Stimulated activated naive CD8-positive, alpha-beta T cell treated with anti-CD3 and anti-CD28 coated beads, Interleukin-15, Interleukin-2, amounts not matched to agents 100 U/mL and 50 U/mL, for 24 hours (primary cell): ENCODE data around the gene PRKCE.
"Not testable (repeated sequence)": the region's sequence is repeated elsewhere in the genome, so short reads cannot be mapped to it uniquely, and the experiment has no call there.

Experiments
- ATAC-seq: fragments of 150-1000 bp; cut with Tn5 transposase; one replicate; pipeline ENCODE4 v1.10.0; 2021
- DNase-seq: peaks from one replicate; pipeline ENCODE4 v3.0.0; 2021

PRKCE gene

GRCh38 chr2:45669032-45669486 lies 17.6 kb downstream of the PRKCE start:
- DNase-seq (no peak), ATAC-seq (no peak)

DNA sequence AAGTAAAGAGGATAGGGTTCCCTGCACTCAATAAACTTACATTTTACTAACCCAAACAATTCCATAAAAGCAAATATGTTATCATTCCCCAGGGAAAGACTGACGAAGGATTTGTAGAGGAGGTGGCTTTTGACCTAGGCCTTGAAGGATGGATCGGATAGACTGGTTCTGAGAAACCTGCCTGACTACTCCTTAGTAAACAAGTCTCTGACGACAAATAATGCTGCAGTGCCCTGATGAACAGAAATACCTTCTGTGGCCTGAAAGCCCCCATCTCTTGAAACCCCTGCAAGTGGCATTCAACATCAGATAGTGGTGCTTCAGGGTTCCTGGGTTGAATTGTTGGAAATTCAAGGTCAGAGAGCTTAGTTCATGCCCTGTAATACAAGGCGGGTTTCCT lies 19.2 kb downstream of the PRKCE start:
- ATAC-seq (no peak), DNase-seq (no peak)

DNA sequence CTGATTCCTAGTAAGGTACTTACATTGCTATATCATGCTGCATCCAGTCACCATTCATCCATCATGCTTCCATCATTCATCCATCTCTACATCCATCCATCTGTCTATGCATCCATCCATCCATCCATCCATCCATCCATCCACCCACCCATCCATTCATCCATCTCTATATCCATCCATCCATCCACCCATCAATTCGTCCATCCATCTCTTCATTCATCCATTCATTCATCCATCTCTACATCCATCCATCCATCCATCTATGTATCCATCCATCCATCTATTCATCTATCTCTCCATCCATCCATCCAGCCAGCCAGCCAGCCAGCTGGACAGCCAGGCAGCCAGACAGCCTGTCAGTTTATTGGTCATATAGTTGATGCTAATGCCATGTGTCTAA lies 20.7 kb downstream of the PRKCE start:
- no peak for DNase-seq
- ATAC-seq = no peak

DNA sequence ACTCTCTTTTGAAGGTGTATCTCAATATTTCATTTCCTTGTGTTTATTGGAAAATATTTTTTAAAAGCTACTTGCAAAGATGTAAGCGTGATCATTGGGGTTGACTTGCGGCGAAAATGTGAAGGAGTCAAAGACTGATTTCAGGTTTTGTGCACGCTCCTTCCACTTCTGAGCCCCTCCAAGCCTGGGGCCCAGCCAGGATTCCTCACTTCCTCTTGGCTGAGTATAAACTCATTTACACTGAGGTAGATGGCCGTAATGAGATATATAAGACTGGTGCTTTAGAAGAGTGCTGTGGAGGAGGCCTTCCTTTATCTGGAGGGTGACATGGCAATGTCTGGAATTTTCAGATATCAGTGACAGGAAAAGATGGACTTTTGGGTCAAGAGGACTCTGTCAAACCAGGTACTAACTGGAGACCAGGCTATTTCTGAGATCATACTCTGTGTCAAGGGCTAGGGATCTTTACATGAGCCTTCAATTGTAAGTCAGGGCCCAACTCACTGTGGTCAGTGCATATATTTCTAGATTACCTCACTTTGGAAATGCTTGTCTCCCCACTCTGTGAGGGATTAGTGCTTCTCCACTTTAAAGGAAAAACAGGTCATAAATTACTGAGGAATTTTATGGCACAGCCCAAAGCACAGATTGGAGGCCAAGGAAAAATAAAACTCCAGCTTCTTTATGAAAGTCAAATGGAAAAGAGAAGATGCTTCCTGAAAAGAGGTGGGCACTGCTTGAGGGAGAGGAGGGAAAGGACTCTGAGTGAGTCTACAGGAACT lies 22.8 kb downstream of the PRKCE start:
- ATAC-seq = no peak
- no peak for DNase-seq

DNA sequence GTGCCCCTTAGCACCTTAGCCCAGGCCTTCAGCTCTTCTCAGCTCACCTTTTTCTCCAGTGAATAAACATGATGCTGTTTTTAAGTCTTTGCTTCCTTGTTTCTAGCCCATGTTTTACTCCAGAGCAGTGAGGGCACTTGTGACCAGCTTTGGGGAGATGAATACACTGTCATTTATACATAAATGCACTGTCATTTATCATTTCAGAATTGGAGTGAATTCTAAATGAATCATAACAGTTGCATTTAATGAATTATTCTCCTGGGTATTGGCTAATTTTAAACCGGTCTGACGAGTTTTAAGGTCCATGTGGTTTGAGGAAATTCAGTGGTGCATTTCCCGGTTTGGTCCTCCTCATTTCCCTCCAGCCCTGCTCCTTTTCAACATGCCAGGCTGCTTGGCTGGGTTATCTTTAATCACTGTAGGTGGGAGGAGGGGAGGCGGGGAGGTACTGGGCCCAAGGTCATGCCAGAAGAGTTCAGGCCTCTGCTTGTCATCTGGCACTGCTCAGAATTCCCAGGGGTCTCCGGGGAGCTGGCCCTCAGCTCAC lies 23.9 kb downstream of the PRKCE start:
- ATAC-seq (no peak), DNase-seq (no peak)

DNA sequence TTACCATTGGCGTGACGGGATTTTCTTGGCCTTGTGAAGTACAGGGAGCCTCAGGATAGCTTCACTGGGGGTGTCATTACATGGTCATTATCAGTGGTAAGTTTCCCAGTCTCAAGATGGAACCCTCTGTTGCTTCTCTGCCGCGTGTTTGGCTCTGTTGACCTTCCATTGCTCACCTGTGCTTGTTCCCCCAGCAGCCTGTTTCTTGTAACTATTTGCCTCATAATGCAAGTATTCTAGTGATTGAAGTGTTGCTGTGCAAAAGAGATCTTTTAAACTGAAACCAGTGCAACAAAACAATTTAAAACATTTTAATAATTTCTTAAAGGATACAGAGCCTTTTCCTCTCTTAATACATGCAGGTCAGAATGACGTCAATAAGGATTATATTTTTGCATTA lies 24.6 kb downstream of the PRKCE start:
- ATAC-seq (no peak), DNase-seq (no peak)

DNA sequence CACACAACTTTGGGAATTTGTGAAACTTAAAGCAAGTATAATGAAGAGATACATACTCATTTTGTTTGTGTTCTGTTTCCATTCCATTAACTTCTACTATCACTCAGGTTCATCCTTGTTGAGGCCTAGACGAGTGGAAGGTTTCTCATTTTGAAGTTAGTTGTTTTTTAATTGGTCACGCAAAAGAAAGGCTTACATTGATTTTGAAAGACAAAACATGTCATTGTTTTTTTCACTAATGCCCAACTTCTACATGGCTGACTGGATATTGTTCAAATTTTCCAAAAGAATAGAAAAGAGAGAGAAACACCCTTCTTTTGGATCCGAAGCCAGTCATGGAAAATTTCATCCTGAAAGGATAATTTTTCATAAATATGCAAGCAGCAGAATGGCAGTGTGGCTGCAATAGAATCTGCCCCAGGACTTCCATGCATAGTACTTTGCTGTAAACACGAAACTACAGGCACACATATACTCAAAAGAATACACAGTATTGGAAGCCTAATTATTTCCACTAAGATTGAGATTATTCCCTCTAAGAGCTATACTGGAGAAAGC lies 27.4 kb downstream of the PRKCE start:
- no peak for DNase-seq
- ATAC-seq = no peak

GRCh38 chr2:45680351-45680967 lies 29.0 kb downstream of the PRKCE start:
- no peak for ATAC-seq

GRCh38 chr2:45681675-45682074 lies 30.2 kb downstream of the PRKCE start:
- ATAC-seq (no peak), DNase-seq (no peak)

More at GRCh38 chr2:45680351-45680967, 29.0 kb downstream of the PRKCE start:
- DNase-seq = no peak

GRCh38 chr2:45683292-45683691 lies 31.8 kb downstream of the PRKCE start:
- DNase-seq (no peak), ATAC-seq (no peak)

- DNase-seq (no peak), ATAC-seq (no peak)
These were observed 33.3 kb downstream of the PRKCE start for GRCh38 chr2:45684756-45685155.

DNA sequence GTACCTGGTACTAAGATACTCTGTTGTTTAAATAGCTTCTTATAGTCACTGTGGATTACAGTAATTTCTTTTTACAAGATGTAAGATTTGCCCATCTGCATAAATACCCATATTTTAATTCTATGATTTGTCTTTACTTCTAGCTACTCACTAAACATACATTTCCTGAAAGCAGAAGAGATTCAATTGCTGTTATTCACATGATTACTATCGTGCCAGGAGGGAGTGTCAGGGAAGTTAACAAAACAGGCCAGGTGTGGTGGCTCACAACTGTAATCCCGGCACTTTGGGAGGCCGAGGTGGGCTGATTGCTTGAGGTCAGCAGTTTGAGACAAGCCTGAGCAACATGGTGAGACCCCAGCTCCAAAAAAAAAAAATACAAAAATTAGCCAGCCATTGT lies 33.8 kb downstream of the PRKCE start:
- DNase-seq (no peak), ATAC-seq (no peak)

DNA sequence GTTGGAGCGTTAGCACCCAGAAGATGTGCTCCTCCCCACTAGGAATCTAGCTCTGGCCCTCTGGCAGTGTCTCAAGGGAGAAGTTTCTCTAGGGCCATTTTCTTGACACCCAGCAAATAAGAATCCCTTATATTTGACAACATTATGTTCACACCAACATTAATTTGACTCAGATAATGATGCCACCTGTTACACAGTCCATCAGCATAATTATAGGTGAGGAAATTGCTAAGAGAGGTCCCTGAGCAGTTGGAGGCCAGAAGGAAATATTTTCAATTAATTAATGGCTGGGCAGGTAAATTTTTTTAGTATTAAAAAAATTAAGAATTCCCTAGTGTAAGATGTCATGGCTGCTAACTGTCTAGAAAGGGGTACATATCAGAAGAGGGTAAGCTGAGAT lies 36.5 kb downstream of the PRKCE start:
- DNase-seq = no peak
- ATAC-seq = no peak

GRCh38 chr2:45688479-45689298 lies 37.2 kb downstream of the PRKCE start:
- DNase-seq (no peak), ATAC-seq (no peak)

DNA sequence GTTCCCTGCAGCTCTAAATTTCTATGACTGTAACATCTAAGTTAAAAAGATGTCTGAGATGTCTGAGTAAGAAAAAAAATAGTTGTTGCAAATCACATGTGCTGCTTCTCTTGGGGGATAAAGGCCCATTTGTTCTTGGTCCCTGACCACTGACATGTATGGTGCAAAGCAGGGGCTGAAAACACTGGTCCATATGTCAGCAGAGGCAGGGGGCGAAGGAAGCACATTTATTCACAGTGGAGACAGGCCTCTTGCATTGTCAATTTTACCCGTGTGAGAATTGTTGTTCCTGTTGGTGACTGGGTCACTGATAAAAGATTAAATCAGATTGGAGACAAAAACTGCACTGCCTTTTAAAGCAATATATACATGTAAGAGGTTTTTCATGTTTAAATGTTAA lies 38.8 kb downstream of the PRKCE start:
- no peak for ATAC-seq
- DNase-seq = no peak

DNA sequence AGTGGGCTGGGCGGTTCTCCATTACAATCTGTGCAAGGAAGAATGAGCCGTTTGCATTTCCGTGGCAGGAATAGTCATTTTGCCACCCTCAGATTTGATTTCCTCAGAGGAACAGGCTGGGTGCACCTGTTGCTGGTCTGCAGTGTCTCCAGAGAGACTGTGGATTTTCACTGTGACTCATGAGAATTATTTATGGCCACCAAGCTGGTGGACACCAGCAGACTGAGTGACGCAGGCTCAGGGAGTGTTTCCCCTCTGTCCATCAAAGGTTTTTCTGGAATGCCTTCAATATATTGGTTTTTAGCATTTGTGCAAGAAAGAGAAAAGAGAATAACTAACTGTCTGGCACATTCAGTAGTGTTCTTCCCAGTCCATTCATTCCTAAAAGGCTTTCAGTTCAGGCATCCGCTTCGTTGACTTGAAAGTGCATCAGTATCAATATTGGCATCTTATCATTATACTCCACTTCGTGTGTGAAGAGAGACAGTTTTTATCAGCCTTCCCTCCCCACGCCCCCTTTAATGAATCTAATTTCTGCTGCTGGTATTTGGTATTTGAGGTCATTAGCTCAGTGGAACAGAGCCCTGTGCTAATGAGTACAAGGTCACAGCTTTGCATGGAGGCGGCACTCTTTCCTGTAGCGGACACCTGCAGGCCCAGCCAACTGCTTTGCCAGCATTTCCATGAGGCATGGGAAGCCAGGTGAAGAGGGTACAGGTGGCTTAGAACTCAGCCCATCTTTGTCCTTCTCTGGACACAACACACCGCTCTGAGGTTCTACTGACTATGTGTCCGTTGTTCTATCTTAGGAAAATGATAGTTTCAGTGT lies 39.9 kb downstream of the PRKCE start:
- ATAC-seq = no peak
- DNase-seq = no peak

- DNase-seq = no peak
- ATAC-seq = no peak
These were observed 41.1 kb downstream of the PRKCE start for GRCh38 chr2:45692566-45692965.

DNA sequence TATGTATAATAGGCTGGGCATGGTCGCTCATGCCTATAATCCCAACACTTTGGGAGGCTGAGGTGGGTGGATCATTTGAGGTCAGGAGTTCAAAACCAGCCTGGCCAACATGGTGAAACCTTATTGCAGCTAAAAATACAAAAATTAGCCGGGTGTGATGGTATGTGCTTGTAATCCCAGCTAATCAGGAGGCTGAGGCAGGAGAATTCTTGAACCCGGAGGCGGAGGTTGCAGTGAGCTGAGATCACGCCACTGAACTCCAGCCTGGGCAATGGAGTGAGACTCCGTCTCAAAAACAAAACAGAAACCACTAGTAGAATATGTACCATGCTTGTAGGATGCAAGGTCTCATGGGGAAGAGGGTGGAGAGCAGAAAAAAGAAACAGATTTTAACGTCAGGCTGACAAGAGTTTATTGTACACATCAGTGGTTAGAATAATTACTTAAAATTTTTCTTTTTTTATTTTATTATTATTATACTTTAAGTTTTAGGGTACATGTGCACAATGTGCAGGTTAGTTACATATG lies 44.1 kb downstream of the PRKCE start:
- not testable (repeated sequence) for ATAC-seq, DNase-seq

- ATAC-seq (no peak), DNase-seq (no peak)
These were observed 45.2 kb downstream of the PRKCE start for GRCh38 chr2:45696708-45697107.

- DNase-seq (no peak), ATAC-seq (no peak)
These were observed 45.7 kb downstream of the PRKCE start for GRCh38 chr2:45697190-45697589.

GRCh38 chr2:45698554-45698953 lies 47.1 kb downstream of the PRKCE start:
- ATAC-seq (no peak), DNase-seq (no peak)
